ENCODE data around the gene CPNE6. TPM values are rescaled to one million over a fixed set of nuclear protein-coding genes. Genes with fewer than 3 reads are reported as not detected.

Gene CPNE6
- total RNA-seq, 6 experiments from 2014 or later: not detected

- DNase-seq: no peak
- no peak overlapping the region for H3K4me3 Mint-ChIP-seq
- no peak for TF ChIP-seq CTCF (IDR thresholded peaks at IDR 0.05)
- H3K9me3 Mint-ChIP-seq: no peaks in the 10 kb centered on the region
- H3K27me3 Mint-ChIP-seq (ENCODE audit: insufficient read depth): peaks cover 33% of the 10 kb centered on the region
- H3K4me1 Mint-ChIP-seq (ENCODE audit: low read depth): no peaks in the 10 kb centered on the region
- no peak overlapping the region for H3K27ac Mint-ChIP-seq
- no peaks in the 10 kb centered on the region for H3K36me3 Mint-ChIP-seq (ENCODE audit: low read depth)
Observed at GRCh38 chr14:24074625-24075484, 3.5 kb downstream of the CPNE6 start.

- no peak for TF ChIP-seq CTCF (IDR thresholded peaks at IDR 0.05)
- Mint-ChIP-seq H3K36me3 (ENCODE audit: low read depth) (no peaks in the 10 kb centered on the region), H3K4me1 (ENCODE audit: low read depth) (no peaks in the 10 kb centered on the region), H3K9me3 (no peaks in the 10 kb centered on the region), H3K27ac (no peak overlapping the region), H3K27me3 (ENCODE audit: insufficient read depth) (peaks cover 35% of the 10 kb centered on the region), H3K4me3 (no peak overlapping the region)
- no peak for DNase-seq
Observed at GRCh38 chr14:24075485-24076301, 4.3 kb downstream of the CPNE6 start.

- Mint-ChIP-seq H3K9me3 (no peaks in the 10 kb centered on the region), H3K4me3 (no peak overlapping the region), H3K4me1 (ENCODE audit: low read depth) (no peaks in the 10 kb centered on the region), H3K27me3 (ENCODE audit: insufficient read depth) (peaks cover 35% of the 10 kb centered on the region), H3K36me3 (ENCODE audit: low read depth) (no peaks in the 10 kb centered on the region), H3K27ac (no peak overlapping the region)
- no peak for TF ChIP-seq CTCF (IDR thresholded peaks at IDR 0.05)
- no peak for DNase-seq
Observed at GRCh38 chr14:24076302-24076601, 4.9 kb downstream of the CPNE6 start.

GRCh38 chr14:24077086-24077485 lies 5.7 kb downstream of the CPNE6 start:
- Mint-ChIP-seq H3K36me3 (ENCODE audit: low read depth) (no peaks in the 10 kb centered on the region), H3K27me3 (ENCODE audit: insufficient read depth) (peaks cover 38% of the 10 kb centered on the region), H3K9me3 (no peaks in the 10 kb centered on the region), H3K4me1 (ENCODE audit: low read depth) (no peaks in the 10 kb centered on the region), H3K4me3 (no peak overlapping the region), H3K27ac (no peak overlapping the region)
- no peak for DNase-seq
- TF ChIP-seq CTCF (IDR thresholded peaks at IDR 0.05): no peak

GRCh38 chr14:24078146-24078545 lies 6.8 kb downstream of the CPNE6 start:
- no peak overlapping the region for H3K4me3 Mint-ChIP-seq
- no peak for TF ChIP-seq CTCF (IDR thresholded peaks at IDR 0.05)
- H3K36me3 Mint-ChIP-seq (ENCODE audit: low read depth): no peaks in the 10 kb centered on the region

More at GRCh38 chr14:24078146-24078545, 6.8 kb downstream of the CPNE6 start:
- no peaks in the 10 kb centered on the region for H3K4me1 Mint-ChIP-seq (ENCODE audit: low read depth)
- no peak overlapping the region for H3K27ac Mint-ChIP-seq
- DNase-seq: no peak
- peaks cover 42% of the 10 kb centered on the region for H3K27me3 Mint-ChIP-seq (ENCODE audit: insufficient read depth)
- no peaks in the 10 kb centered on the region for H3K9me3 Mint-ChIP-seq

Measured in HFFc6 (cell line).